ENCODE data around the gene GPC1.

DNA sequence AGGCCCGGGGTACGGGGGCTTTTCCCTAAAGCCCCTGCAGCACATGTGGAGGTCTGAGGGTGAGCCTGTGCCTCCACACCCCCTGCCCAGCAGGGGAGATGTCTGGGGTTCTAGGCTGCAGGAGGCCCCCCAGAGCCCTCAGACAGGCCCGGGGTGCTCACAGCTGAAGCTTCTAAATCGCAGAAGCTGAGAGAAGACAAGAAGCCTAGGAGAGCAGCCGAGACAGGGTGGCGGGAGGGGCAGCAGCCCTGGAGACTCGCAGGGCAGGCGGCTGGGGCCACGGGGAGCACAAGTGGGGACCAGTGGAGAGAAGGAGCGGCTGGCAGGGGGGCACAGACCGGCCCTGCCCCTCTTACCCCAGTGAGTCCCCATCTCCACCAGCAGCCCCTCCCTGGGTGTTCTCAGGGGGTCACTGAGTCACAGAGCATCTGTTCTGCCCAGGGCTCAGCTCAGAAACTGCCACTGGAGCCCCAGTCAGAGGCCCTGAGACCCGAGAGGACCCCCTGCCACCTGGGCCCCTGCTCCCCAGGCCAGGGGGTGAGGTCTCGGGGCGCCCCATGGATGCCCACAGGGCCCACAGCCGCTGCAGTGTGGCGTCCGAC is 26.1 kb downstream of the GPC1 start:
- TF ChIP-seq POLR2A (IDR thresholded peaks at IDR 0.05), result no peak
- TF ChIP-seq, protein P1, sequence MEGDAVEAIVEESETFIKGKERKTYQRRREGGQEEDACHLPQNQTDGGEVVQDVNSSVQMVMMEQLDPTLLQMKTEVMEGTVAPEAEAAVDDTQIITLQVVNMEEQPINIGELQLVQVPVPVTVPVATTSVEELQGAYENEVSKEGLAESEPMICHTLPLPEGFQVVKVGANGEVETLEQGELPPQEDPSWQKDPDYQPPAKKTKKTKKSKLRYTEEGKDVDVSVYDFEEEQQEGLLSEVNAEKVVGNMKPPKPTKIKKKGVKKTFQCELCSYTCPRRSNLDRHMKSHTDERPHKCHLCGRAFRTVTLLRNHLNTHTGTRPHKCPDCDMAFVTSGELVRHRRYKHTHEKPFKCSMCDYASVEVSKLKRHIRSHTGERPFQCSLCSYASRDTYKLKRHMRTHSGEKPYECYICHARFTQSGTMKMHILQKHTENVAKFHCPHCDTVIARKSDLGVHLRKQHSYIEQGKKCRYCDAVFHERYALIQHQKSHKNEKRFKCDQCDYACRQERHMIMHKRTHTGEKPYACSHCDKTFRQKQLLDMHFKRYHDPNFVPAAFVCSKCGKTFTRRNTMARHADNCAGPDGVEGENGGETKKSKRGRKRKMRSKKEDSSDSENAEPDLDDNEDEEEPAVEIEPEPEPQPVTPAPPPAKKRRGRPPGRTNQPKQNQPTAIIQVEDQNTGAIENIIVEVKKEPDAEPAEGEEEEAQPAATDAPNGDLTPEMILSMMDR (IDR thresholded peaks at IDR 0.05), result no peak

All from tibial nerve (tissue), 3 donors.